OCI-M2 (cell line): Measurements from ENCODE around the gene R3HCC1L.

Experiments
- DNase-seq: peaks from one replicate; lab custom pipeline; 2025; ENCODE audit not compliant: unreplicated experiment; lab: John Stamatoyannopoulos, UW

Gene R3HCC1L

DNA sequence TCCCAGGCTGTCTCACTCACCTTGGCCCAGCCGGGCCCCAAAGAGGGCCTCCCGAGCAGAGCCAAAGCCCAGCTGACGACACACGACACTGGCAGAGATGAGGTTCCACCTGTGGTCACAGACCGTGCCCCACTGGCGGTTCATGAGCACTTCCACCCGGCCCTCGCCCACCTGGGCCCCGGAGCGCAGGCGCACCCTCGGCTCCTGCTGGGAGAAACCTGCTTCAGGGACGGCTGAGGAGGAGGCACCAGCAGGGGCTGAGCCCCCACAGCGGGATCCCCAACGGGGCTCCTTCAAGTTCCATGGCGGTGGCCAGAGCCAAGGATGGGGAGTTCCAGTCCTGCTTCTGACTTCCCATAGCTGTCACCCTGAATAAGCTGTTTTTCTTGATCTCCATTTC, 123.5 kb downstream of the R3HCC1L start:
- DNase-seq: no peak

DNA sequence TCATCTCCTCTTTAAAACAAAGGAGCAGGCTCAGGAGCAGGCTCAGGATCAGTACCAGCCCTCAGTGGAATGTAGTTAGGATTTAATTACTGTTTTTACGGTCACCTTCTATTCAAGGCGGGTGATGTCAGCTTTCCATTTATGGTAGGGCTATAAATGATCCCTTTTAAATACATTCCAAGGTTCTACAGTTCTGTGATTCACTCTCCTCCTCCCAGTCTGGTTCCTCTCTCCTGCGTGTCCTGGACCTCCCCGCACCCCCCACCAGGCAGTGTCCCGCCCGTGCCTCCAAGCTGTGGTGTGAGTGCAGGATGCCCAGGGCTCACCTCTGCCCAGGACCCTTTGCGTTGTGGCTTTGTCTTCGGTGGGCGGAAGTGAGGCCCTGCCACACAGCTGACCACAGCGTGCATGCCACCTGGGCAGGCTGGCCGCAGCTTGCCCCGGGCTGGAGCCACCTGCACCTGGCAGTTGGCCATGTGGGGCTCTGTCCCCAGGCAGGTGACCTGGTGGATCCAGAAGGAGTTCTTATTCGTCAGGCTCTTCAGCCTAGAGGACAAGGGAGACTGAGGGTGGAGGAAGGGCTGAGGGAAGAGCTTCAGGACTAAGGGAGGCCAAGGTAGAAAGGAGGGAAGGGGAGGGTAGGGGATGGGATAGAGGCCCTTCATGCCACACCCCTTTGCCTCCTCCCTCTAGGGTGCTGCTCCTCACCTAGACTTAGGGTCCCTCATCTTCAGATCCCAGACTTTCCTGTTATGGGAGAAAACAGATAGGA, 124.4 kb downstream of the R3HCC1L start:
- DNase-seq: no peak

DNA sequence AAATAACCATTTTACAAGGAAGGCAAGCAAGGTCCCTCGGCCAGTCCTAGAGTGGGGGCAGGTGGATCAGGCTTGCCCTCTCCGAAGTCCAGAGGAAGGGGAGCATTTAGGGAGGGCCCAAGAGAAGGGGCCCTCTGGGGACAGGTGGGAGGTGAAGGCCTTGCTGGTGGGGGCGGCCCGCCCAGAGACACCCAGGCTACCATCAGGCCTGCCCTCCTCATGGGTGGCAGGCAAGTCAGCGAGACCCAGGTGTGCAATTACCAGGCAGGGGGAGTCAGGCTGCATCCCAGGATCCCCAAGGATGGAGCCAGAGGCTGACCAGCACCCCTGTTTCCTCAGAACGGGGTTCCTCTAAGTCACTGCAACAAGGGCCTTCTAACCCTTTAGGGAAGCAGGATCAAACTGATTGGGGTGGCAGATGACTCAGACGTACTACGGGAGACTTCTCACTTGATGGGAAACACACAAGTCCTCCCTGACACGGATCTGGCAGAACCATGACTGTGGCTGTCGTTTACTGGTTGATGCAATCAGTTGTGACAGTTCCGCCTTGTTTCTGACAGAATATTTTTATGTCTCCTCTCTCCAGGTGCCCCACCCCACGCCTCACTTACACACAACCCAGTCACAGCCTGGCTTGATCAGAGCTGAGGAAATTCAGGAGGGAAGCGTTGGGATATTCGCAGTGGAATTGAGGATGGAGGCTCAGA, 125.3 kb downstream of the R3HCC1L start:
- DNase-seq: no peak

DNA sequence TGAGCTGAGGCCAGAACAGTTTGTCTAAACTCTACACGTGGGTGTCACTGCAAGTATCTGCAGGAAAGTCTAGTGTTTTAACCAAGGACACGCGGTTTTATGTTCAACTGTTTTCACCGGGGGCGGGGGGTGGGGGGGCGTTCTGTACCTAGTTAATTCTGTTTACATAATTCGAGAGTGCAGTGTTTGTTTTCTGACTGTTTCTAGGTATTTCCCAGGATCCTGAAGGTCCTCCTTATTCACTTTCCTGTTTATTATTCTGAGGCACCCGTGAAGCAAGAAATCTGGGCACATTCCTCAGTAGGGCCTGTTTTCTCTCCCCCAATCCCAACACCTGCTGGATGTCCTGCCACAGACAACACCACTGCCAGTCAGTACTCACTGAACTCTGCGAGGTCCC, 125.9 kb downstream of the R3HCC1L start:
- no peak for DNase-seq

DNA sequence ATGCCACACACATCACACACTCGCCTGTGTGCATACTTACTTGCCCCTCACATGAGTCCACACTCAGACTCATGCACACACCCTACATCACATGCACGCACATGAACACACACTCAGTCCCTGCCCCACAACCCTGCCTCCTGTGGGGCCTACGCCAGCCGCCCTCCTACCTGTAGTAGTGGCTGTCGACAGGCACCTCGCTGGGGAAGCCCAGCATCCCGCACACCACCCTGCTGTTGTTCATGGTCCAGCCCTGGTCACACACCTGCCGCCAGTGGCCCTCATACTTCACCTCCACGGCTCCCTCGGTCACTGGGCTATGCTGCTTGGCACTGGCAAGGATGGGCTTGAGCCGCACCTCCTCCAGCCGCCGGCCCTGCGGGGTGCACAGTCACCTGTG, 126.3 kb downstream of the R3HCC1L start:
- DNase-seq: no peak

DNA sequence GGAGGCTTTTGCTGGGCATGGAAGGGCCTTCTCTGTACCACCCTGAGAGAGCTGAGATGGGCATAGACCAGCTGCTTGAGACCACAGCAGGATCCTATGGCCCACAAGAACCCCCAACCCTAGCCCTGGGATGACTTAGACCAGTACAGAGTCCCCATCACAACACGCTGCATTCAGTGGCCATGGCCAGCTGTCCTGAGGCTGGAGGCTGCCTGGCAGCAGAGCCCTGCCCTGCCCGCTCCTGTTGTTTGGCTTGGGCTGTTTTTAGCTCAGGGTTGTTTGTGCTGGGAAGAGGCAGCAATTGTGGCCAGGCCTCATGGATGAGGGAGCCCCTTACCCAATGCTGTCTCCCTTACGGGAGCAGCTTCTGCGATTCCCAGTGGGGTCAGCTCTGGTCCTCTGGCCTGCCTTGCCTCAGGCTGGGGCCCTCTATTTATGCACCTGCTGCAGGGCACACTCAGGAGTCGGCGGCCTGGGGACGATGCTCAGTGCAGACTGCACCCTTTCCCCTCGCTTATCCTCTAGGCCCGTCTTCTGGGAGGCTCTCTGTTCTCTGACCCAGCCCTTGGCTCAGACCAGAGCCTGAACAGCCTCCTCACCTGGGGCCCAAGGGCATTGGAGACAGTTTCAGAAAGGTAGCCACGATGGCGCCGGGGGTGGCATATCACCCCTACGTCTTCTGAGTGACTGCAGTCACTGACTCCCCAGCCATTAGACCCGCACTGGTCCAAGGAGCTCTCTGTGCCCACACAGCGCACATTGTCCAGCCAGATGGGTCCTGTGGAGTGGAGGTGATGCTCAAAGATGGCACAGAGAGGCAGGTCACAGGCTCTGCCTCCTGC, 127.2 kb downstream of the R3HCC1L start:
- no peak for DNase-seq

DNA sequence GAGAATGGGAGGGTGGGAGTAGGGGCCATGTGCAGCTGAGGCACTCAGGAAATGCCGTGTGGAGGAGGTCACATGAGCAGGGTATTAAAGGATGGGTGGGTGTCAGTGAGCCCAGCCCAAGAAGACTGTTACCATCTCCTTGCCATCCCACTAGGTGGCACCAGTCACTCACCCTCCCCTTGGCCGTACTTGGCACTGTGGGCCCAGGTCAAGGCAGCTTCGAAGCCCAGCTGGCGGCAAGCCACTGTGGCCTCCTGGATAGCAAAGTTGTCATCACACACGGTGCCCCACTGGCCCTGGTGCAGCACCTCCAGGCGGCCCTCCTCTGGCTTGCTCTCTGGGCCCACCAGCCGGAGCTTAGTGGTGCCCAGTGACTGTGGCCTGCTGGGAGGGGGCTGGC, 128.1 kb downstream of the R3HCC1L start:
- DNase-seq: no peak

DNA sequence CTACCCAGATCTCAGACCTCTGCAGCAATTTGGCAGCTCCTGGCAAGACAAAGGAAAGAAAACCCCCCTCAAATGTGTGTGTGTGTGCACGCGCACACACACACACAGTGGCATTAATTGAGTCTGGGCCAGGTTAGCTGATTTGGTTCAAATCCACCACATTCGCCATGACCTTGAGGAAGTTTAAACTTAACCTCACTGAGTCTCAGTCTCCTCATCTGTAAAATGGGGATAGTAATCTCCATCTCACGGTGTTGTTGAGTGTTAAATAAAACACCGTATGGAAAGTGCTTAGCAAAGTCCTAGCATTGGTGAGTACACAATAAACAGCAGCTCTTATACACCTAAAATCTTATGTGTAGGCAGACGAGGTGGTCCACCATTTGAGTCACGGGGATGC, 128.6 kb downstream of the R3HCC1L start:
- no peak for DNase-seq

DNA sequence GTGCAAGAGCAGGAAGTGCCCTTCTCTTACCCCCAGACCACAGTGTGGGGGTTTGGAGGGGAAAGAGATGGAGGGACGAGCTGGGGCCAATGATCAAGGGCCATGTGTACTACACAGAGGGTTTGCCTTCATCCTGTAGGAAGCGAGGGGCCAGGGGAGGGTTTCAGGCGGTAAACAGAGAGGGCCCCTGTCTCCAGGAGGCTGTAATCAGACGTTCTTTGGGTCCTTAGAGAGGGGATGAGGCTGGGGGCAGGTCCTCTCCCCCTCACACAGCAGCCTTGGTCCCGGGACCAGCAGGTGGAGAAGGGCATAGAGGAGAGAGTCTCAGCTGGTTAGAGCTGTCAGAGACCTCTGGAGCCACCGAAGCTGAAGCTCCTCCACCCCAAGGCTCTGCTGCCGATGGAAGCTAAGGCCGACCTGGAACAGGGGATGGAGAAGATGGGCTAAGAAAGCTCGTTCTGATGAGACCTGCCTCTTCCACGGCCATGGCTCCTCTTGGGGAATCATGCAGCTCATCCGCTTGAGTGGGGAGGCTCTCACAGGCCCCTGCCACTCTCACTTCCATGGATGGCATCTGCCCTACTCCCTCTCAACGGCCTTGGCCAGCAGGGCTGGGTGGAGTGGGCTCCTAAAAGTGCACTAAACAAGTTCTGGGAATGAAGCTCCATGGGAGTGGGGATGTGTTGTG, 130.1 kb downstream of the R3HCC1L start:
- DNase-seq: no peak

DNA sequence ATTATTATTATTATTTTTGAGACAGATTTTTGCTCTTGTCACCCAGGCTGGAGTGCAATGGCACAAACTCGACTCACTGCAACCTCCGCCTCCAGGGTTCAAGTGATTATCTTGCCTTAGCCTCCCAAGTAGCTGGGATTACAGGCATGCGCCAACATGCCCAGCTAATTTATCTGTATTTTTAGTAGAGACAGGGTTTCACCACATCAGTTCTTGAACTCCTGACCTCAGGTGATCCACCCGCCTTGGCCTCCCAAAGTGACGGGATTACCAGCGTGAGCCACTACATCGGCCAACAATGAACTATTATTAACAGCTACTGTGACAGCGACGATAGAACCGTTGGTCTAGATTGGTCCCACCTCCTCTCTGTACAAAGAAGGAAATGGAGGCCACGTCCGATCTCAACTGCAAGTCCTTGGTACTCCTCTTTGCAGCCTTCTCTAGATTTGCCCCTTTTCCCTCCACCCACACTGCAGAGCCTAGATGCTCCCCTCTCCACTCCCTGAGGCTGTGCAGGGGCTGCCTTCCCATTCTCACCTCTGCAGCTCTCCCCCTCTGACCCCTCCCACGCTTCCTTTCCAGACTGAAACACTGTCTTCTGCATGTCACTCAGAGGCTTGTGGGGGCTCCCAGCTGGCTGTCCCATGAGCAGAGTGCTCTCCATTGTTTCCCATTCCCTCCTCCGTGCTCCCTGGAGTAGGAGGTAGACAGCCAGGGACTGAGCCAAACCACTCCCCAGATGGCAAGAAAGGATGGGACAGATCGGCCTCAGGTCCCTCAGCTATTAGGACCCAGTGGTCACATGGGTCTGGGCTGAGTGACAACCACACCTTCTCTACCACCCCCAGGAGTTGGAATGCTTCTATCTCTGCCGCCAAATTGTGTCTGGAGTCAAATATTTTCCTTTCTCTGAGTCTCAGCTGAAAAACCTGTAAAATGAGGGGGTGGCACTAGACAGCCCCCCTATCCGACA, 131.2 kb downstream of the R3HCC1L start:
- DNase-seq: no peak

DNA sequence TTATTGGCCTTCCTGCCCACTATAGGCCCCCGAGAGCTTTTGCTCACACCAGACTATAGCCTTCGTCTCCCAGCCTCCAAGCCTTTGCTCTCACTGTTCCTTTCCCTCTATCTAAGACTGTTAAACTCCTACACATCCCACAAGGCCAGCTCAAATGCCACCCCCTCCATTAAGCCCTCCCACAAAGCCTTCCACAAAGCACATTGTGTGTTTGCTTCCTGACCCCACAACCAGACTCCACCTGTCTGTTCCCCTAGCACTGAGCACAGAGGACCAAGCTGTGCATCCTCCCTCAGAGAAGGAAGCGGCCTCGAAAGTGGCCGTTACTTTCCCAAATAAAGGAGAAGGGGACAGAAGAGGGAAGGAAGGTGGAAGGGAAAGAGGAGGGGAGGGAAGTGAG, 132.2 kb downstream of the R3HCC1L start:
- no peak for DNase-seq

DNA sequence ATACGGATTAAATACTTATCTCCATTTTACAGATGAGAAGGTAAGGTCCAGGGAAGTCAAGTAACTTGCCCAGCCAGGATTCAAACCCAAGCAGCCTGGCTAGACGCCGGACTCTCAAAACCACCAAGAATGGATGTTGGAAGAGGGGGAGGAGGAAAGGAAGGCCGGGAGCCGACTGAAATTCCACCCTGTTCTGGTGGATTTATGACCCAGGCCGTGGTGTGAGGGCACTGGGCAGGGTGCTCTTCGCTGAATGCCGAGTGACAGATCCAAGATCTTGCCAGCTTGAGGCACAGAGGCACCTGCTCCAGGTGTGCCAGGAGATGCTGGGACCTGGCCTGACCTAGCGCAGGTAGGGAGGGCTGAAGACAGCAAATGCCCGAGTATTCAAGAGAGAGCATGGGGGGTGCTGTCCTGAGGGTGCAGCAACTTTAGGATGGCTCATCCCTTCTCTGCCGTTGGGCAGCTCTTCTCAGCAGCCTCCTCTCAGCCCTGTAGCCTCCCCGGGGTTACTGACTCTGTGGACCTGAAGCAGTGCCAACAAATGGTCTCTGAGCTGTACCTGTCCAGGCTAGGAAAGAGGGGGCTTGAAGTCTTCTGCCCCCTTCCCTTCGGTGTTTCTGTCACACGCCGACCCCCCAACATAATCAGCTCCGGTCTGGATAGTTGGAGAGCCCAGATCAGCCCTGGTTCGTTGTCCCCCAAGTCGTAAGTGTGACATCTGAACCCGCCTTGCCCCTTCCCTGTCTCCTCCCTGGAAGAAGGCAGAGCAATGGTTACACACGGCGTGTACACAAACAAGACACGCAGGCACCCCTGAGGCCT, 132.8 kb downstream of the R3HCC1L start:
- DNase-seq: no peak

DNA sequence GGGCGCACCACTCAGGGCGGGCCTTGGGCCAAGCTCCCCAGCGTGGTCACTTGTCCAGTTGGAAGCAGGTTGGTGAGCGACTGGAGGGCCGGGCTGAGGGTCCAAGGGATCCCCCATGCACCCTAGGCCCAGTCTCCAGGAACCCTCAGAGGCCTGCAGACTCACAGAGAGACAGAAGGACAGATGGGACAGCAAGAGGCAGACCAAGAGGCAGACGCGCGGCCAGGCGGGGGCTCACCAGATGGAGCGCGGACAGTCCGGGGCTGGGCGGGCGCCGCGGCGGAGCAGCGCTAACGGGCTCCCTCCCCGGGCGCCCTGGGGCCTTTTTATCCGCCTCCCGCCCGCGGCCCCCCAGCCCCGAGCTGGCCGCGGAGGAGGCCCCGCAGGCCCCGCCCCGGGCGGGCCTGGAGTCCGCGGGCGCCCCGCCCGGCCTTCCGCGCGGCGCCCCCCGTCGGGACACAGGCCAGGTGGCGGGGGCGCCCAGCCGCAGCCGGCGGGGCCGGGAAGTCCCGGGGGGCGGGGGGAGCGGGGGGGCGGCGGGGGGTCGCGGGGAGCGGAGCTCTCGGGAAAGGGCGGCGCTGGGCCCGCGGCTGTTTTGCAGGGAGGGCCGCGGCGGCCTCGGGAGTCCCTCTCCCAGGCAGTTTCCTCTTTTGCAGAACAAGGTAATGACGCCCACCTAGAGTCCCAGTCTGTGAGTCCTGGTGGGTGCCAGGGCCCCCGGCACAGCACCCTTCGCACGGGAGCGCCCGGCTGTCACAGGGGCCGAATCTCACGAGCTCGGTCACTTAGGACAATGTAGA, 133.6 kb downstream of the R3HCC1L start, which contains the start of gene LOXL4:
Gene LOXL4, minus strand, starts transcription at position 301 of the 800 bp plus-strand sequence. CDS start 5,175 bp downstream, outside the sequence.
- no peak for DNase-seq

DNA sequence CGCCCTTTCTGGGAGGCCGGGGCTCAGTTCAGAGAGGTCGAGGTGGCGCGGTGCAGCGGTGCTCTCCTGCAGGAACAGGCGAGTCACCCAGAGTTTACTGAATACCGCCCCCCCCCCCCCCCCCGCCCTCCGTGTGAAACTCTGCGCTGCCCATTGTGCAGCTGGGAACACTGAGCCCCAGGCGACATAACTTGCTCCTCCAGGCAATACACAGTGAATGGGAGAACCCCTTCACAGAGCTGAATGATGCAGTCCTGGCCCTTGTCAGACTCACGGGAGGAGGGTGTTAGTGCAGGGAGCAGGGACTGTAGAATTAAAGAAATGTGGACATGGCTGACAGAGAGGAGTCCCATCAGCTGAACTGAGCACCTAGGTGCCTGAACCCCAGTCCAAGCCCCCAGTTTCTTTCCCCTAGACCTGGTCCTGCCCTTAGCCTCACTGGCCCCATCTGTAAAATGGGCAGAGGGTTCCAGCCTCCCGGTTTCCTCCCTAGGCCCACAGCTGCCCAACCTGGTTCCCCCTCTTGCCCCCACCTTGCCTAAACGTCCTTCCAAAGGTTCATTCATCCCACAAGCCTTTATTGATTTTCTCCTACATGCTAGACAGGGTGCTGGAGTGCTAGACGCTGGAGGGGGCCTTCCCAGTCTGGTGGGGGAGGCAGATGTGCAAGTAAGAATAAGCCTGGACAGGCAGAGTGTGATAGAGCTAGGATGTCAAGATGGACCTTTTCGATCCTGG, 134.4 kb downstream of the R3HCC1L start:
- no peak for DNase-seq

DNA sequence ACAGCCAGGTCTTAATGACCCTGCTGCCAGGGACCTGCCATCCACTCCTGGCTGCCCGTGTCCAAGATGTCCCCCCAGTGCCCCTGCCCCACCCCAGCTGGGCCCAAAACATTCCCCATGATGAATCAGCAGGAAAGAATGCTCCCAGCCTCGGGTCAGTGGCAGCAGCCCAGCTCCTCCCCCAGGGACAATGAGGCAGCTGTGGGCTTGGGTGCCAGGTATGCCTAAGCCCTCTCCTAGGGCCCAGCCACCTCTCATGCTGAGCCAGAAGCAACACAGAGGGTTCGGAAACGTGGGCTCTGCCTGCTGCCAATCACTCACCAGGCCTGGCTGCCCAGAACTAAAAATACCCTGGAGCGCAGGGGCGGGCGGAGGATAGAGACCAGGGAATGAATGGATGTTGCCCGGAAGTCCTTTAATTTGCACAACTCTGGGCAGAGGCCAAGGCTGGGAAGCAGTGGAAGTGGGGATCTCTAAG, 135.0 kb downstream of the R3HCC1L start:
- DNase-seq: no peak

DNA sequence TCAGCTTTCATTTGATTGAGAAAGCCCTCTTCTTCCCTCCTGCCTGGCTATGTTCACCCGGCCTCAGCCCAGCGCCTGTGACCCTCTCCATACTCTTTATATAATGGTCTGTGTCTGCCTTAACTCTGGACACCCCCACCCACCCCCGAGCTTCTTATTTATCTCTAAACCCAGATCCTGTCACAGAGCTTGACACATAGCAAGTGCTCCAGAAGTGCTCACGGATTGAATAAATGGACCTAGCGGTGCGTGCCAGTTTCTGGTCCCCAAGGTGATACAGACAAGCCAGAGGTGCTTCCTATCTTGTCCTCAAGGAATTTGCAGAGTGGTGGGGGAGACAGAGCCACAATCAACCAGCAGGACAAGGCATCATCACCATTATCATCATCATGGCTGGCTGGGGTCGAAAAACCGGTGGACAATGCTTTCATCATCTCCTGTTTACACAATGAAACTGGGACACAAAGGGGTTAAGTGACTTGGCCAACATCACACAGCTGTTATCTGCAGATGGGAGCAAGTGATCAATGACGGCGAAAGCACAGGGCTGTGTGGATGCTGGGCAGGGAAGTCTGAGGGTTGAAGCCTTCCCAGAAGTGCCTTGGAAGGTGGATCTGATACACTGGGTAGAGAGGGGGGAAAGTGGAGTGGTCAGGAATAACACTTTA, 135.8 kb downstream of the R3HCC1L start:
- no peak for DNase-seq

DNA sequence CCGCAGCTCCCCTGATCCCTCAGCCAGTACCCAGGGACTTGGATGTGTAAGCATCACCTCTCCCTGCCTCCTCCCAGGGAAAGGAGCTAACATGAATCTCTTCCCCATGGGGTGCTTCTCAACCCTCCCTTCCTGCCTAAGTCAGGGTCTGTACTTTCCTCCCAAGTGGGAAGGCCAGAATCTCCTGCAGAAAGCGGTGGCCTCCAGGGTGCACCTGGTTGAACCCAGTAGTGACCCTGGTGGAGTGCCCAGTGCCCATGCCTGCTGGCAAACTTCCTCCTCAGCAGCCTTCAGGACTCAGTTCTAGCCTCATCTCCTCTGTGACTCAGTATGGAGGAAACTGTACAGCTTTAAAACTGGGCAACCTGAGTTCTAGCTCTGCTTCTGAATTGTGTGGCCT, 136.3 kb downstream of the R3HCC1L start:
- DNase-seq: no peak
